Endothelial cell (in vitro differentiated cells): Measurements from ENCODE around the gene FADS1. TPM values are rescaled to one million over a fixed set of nuclear protein-coding genes. Genes with fewer than 3 reads are reported as not detected.

Experiments used
- DNase-seq: peaks from one replicate; pipeline ENCODE4 v3.0.0; 2021; ENCODE audit warnings: low spot score
- H3K27ac Mint-ChIP-seq: one replicate; pipeline ENCODE4 v1.8.0; 2021; ENCODE audit warnings: mixed read lengths, inconsistent platforms; ENCODE audit not compliant: unreplicated experiment
- H3K27me3 Mint-ChIP-seq: one replicate; pipeline ENCODE4 v1.8.0; 2021; ENCODE audit warnings: mild to moderate bottlenecking, moderate library complexity, mixed read lengths, inconsistent platforms; ENCODE audit not compliant: unreplicated experiment
- H3K36me3 Mint-ChIP-seq: one replicate; pipeline ENCODE4 v1.8.0; 2021; ENCODE audit warnings: mild to moderate bottlenecking, low read depth, mixed read lengths, inconsistent platforms; ENCODE audit not compliant: unreplicated experiment
- H3K4me1 Mint-ChIP-seq: one replicate; pipeline ENCODE4 v1.8.0; 2021; ENCODE audit warnings: mild to moderate bottlenecking, mixed read lengths, inconsistent platforms; ENCODE audit not compliant: unreplicated experiment
- H3K4me3 Mint-ChIP-seq: one replicate; pipeline ENCODE4 v1.8.0; 2021; ENCODE audit warnings: mild to moderate bottlenecking, mixed read lengths, inconsistent platforms; ENCODE audit not compliant: unreplicated experiment
- H3K9me3 Mint-ChIP-seq: one replicate; pipeline ENCODE4 v1.8.0; 2021; ENCODE audit warnings: mixed read lengths, inconsistent platforms; ENCODE audit not compliant: unreplicated experiment
- CTCF ChIP-seq: fragments of 200-600 bp; sonication (generic); IDR thresholded peaks from one replicate; pipeline ENCODE4 v1.5.0; 2021; ENCODE audit warnings: antibody characterized with exemption; ENCODE audit not compliant: unreplicated experiment
- total RNA-seq: library from RNA; stranded (reverse); fragmentation: NEBNext Ultra II Directional; extraction: Animal tissue kit (Norgen Biotek cat#: 25700); gene quantifications from one replicate; pipeline ENCODE4 v1.2.1, GENCODE V29; 2021; ENCODE audit not compliant: unreplicated experiment

Gene FADS1
- total RNA-seq, 1 donor from 2014 or later = 102 TPM

DNA sequence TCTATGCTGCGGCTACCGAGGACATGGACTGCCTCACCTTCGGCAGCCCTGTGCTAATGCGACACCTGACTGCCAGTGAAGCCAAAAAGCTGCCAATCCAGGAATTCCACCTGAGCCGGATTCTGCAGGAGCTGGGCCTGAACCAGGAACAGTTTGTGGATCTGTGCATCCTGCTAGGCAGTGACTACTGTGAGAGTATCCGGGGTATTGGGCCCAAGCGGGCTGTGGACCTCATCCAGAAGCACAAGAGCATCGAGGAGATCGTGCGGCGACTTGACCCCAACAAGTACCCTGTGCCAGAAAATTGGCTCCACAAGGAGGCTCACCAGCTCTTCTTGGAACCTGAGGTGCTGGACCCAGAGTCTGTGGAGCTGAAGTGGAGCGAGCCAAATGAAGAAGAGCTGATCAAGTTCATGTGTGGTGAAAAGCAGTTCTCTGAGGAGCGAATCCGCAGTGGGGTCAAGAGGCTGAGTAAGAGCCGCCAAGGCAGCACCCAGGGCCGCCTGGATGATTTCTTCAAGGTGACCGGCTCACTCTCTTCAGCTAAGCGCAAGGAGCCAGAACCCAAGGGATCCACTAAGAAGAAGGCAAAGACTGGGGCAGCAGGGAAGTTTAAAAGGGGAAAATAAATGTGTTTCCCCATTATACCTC lies 20.8 kb downstream of the FADS1 start:
- Mint-ChIP-seq H3K9me3 (no peaks in the 10 kb centered on the region), H3K27me3 (peaks cover 24% of the 10 kb centered on the region), H3K4me3 (no peak overlapping the region), H3K4me1 (peaks cover 19% of the 10 kb centered on the region), H3K27ac (no peak overlapping the region), H3K36me3 (peaks cover 12% of the 10 kb centered on the region)
- DNase-seq = no peak
- no peak for TF ChIP-seq CTCF

GRCh38 chr11:61795459-61795858 lies 21.3 kb downstream of the FADS1 start:
- H3K27me3 Mint-ChIP-seq = peaks cover 24% of the 10 kb centered on the region
- DNase-seq = no peak
- no peaks in the 10 kb centered on the region for H3K9me3 Mint-ChIP-seq
- peaks cover 10% of the 10 kb centered on the region for H3K36me3 Mint-ChIP-seq
- no peak for TF ChIP-seq CTCF
- peaks cover 19% of the 10 kb centered on the region for H3K4me1 Mint-ChIP-seq
- H3K27ac Mint-ChIP-seq = no peak overlapping the region
- H3K4me3 Mint-ChIP-seq = no peak overlapping the region

DNA sequence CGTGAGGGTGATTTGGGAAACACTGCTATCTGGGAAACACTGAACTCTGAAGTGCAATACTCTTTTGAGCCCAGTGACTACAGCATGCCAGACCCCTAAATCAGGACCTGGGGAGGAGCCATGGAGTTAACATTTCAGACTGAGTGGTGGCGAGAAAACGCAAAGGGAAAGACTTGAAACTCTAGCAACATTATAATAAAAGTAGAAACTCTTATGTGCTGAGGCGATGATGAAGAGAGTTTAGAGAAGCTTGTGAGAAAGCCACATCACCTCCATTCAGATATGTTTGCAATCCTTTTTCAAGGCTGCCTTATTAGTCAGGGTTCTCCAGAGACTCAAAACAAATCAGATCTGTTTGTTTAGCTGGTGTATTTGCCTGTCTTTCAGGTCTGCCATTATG lies 22.2 kb downstream of the FADS1 start:
- peaks cover 7% of the 10 kb centered on the region for H3K36me3 Mint-ChIP-seq
- DNase-seq = no peak
- no peaks in the 10 kb centered on the region for H3K9me3 Mint-ChIP-seq
- H3K4me1 Mint-ChIP-seq = peaks cover 19% of the 10 kb centered on the region
- no peak for TF ChIP-seq CTCF
- peaks cover 27% of the 10 kb centered on the region for H3K27me3 Mint-ChIP-seq
- H3K27ac Mint-ChIP-seq = peak overlapping the region; percentile 40
- H3K4me3 Mint-ChIP-seq = no peak overlapping the region

GRCh38 chr11:61793829-61794204 lies 23.0 kb downstream of the FADS1 start:
- peaks cover 27% of the 10 kb centered on the region for H3K27me3 Mint-ChIP-seq
- TF ChIP-seq CTCF = no peak
- peak overlapping the region; percentile 95 for H3K4me3 Mint-ChIP-seq
- peaks cover 7% of the 10 kb centered on the region for H3K36me3 Mint-ChIP-seq
- DNase-seq = no peak
- peak overlapping the region; percentile 38 for H3K27ac Mint-ChIP-seq
- H3K9me3 Mint-ChIP-seq = no peaks in the 10 kb centered on the region
- peaks cover 17% of the 10 kb centered on the region for H3K4me1 Mint-ChIP-seq

- H3K9me3 Mint-ChIP-seq = no peaks in the 10 kb centered on the region
- H3K4me3 Mint-ChIP-seq = peak overlapping the region; percentile 95
- H3K36me3 Mint-ChIP-seq = peaks cover 10% of the 10 kb centered on the region
- H3K27me3 Mint-ChIP-seq = peaks cover 27% of the 10 kb centered on the region
- H3K27ac Mint-ChIP-seq = peak overlapping the region; percentile 93
- no peak for TF ChIP-seq CTCF
- peaks cover 17% of the 10 kb centered on the region for H3K4me1 Mint-ChIP-seq
- no peak for DNase-seq
Measured at GRCh38 chr11:61793083-61793828, 23.5 kb downstream of the FADS1 start.
